Stimulated activated naive CD4-positive, alpha-beta T cell (primary cell): ENCODE data around the gene TAF4B.
"Not testable (repeated sequence)": the region's sequence is repeated elsewhere in the genome, so short reads cannot be mapped to it uniquely, and the experiment has no call there.

Source experiments
- DNase-seq, 6 experiments: peaks; one replicate each; lab custom pipeline; 2025; lab: John Stamatoyannopoulos, UW

TAF4B gene

GRCh38 chr18:26226229-26227050 is at the start of gene TAF4B:
Gene TAF4B, plus strand, starts transcription at chr18:26226445. Its CDS starts 489 bp downstream, at chr18:26226934.
- peak; percentile 86 to 94 (median 90) for DNase-seq

GRCh38 chr18:26181343-26181826 is 44.9 kb upstream of the TAF4B start:
- no peak for DNase-seq

GRCh38 chr18:26183395-26184112 is 42.7 kb upstream of the TAF4B start:
- DNase-seq = no peak

GRCh38 chr18:26185267-26185666 is 41.0 kb upstream of the TAF4B start:
- DNase-seq = no peak

- peak; percentile 1 to 55 (median 22) for DNase-seq
These were observed 35.7 kb upstream of the TAF4B start for GRCh38 chr18:26190506-26190905.

GRCh38 chr18:26192233-26192632 is 34.0 kb upstream of the TAF4B start:
- no peak for DNase-seq

GRCh38 chr18:26196605-26197004 is 29.6 kb upstream of the TAF4B start:
- no peak for DNase-seq

GRCh38 chr18:26202001-26202400 is 24.2 kb upstream of the TAF4B start:
- DNase-seq = not testable (repeated sequence)

GRCh38 chr18:26205318-26205717 is 20.9 kb upstream of the TAF4B start:
- no peak for DNase-seq

GRCh38 chr18:26206488-26206887 is 19.8 kb upstream of the TAF4B start:
- no peak for DNase-seq

- DNase-seq = no peak
These were observed 18.3 kb upstream of the TAF4B start for GRCh38 chr18:26207937-26208336.

- DNase-seq = no peak
These were observed 17.3 kb upstream of the TAF4B start for GRCh38 chr18:26208977-26209376.

- no peak for DNase-seq
These were observed 16.1 kb upstream of the TAF4B start for GRCh38 chr18:26210147-26210546.

GRCh38 chr18:26215247-26215970 is 10.8 kb upstream of the TAF4B start:
- DNase-seq = peak; percentile 30 to 92 (median 68)

- no peak for DNase-seq
These were observed 1.1 kb upstream of the TAF4B start for GRCh38 chr18:26225022-26225693.

GRCh38 chr18:26225915-26226228 is 373 bp upstream of the TAF4B start:
- no peak for DNase-seq

GRCh38 chr18:26227051-26227670 is 916 bp downstream of the TAF4B start:
- peak in 2 of 6 experiments; percentile 32 to 50 for DNase-seq

GRCh38 chr18:26228562-26229260 is 2.5 kb downstream of the TAF4B start:
- DNase-seq = no peak

- no peak for DNase-seq
These were observed 4.3 kb downstream of the TAF4B start for GRCh38 chr18:26230497-26230896.

- no peak for DNase-seq
These were observed 7.0 kb downstream of the TAF4B start for GRCh38 chr18:26233208-26233607.

- DNase-seq = not testable (repeated sequence)
These were observed 11.1 kb downstream of the TAF4B start for GRCh38 chr18:26237363-26237762.
